Measurements from ENCODE around the gene MMEL1. TPM values are rescaled to one million over a fixed set of nuclear protein-coding genes. Genes with fewer than 3 reads are reported as not detected.
"Not testable (repeated sequence)": the region's sequence is repeated elsewhere in the genome, so short reads cannot be mapped to it uniquely, and the experiment has no call there.

The MMEL1 gene, protein sequence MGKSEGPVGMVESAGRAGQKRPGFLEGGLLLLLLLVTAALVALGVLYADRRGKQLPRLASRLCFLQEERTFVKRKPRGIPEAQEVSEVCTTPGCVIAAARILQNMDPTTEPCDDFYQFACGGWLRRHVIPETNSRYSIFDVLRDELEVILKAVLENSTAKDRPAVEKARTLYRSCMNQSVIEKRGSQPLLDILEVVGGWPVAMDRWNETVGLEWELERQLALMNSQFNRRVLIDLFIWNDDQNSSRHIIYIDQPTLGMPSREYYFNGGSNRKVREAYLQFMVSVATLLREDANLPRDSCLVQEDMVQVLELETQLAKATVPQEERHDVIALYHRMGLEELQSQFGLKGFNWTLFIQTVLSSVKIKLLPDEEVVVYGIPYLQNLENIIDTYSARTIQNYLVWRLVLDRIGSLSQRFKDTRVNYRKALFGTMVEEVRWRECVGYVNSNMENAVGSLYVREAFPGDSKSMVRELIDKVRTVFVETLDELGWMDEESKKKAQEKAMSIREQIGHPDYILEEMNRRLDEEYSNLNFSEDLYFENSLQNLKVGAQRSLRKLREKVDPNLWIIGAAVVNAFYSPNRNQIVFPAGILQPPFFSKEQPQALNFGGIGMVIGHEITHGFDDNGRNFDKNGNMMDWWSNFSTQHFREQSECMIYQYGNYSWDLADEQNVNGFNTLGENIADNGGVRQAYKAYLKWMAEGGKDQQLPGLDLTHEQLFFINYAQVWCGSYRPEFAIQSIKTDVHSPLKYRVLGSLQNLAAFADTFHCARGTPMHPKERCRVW
- total RNA-seq (2014; rRNA removed; shearing (Covaris generic)) = 2.8 TPM in 1 of 2 replicates, not detected in the other

DNA sequence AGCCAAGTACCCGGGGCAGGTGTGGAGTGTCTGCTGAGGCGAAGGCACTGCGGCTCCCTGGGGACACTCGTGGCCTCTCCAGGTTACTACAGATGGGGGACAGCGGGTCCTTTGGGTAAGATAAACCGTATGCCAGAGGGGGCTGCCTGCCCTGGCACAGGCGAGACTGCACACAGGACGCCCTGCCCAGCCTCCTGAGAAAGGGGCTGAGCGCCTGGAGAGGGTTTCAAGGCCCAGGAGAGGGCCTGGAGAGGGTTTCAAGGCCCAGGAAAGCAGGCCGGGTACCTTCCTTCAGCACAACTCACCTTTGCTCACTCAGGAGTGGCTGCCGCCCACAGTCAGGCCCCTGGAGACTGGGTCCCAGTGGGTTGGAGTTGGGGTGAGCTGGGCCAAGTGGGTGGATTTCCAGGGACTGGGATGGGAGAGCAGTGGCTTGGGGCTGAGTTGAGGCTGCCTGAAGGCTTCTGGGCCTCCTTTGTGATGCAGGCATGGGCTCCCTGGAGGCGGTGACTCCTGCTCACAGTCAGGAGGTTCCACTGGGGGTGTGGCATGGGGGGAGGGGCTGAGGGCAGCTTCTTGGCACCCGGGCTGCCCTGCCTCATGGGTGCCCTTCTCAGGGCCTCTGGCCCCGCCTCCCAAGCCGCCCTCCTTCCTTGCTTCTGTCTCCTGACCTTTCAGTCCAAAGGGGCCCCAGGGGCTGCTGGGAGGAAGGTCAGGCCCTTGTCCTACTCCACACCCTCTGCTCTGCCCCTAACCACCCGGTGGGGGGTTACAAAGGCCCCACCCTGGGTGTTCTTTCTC lies at the start of gene MMEL1:
Gene MMEL1 (minus strand): TSS at position 456 of the 801 bp plus-strand sequence. CDS start 3,532 bp downstream, outside the sequence.
- no peak for DNase-seq (ENCODE audit: low read depth)

DNA sequence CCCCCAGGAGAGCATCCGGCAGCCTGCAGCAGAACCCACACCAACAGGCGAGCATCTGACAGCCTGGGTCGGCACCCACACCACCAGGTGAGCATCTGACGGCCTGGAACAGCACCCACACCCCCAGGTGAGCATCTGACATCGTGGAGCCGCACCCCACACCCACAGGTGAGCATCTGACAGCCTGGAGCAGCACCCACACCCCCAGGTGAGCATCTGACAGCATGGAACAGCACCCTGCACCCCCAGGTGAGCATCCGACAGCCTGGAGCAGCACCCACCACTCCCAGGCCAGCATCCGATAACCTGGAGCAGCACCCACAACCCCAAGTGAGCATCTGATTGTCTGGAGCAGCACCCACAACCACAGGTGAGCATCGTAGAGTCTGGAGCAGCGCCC lies 43.9 kb upstream of the MMEL1 start:
- not testable (repeated sequence) for DNase-seq (ENCODE audit: low read depth)

DNA sequence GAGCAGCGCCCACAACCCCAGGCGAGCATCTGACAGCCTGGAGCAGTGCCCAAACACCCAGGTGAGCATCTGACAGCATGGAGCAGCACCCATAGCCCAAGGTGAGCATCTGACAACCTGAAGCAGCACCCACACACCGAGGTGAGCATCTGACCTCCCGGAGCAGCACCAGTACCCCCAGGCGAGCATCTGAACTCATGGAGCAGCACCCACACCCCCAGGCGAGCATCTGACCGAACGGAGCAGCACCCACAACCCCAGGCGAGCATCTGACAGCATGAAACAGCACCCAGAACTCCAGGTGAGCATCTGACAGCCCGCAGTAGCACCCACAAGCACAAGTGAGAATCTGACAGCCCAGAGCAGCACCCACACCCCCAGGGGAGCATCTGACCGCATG lies 38.8 kb upstream of the MMEL1 start:
- DNase-seq (ENCODE audit: low read depth) = not testable (repeated sequence)

DNA sequence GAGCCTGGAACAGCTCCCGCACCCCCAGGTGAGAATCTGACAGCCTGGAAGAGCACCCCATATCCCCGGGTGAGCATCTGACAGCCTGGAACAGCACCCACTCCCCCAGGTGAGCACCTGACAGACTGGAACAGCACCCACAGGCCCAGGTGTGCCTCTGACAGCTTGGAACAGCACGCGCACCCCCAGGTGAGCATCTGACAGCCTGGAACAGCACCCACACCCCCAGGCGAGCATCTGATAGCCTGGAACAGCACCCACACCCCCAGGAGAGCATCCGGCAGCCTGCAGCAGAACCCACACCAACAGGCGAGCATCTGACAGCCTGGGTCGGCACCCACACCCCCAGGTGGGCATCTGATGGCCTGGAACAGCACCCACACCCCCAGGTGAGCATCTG lies 27.0 kb upstream of the MMEL1 start:
- not testable (repeated sequence) for DNase-seq (ENCODE audit: low read depth)

DNA sequence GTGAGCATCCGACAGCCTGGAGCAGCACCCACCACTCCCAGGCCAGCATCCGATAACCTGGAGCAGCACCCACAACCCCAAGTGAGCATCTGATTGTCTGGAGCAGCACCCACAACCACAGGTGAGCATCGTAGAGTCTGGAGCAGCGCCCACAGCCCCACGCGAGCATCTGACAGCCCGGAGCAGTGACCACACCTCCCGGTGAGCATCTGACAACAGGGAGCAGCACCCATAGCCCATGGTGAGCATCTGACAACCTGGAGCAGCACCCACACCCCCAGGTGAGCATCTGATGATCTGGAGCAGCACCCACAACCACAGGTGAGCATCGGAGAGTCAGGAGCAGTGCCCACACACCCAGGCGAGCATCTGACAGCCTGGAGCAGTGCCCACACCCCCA lies 25.1 kb upstream of the MMEL1 start:
- not testable (repeated sequence) for DNase-seq (ENCODE audit: low read depth)

DNA sequence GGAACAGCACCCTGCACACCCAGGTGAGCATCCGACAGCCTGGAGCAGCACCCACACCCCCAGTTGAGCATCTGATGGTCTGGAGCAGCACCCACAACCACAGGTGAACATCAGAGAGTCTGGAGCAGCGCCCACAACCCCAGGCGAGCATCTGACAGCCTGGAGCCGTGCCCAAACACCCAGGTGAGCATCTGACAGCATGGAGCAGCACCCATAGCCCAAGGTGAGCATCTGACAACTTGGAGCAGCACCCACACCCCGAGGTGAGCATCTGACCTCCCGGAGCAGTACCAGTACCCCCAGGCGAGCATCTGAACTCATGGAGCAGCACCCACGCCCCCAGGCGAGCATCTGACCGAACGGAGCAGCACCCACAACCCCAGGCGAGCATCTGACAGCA lies 24.3 kb upstream of the MMEL1 start:
- DNase-seq (ENCODE audit: low read depth) = not testable (repeated sequence)

DNA sequence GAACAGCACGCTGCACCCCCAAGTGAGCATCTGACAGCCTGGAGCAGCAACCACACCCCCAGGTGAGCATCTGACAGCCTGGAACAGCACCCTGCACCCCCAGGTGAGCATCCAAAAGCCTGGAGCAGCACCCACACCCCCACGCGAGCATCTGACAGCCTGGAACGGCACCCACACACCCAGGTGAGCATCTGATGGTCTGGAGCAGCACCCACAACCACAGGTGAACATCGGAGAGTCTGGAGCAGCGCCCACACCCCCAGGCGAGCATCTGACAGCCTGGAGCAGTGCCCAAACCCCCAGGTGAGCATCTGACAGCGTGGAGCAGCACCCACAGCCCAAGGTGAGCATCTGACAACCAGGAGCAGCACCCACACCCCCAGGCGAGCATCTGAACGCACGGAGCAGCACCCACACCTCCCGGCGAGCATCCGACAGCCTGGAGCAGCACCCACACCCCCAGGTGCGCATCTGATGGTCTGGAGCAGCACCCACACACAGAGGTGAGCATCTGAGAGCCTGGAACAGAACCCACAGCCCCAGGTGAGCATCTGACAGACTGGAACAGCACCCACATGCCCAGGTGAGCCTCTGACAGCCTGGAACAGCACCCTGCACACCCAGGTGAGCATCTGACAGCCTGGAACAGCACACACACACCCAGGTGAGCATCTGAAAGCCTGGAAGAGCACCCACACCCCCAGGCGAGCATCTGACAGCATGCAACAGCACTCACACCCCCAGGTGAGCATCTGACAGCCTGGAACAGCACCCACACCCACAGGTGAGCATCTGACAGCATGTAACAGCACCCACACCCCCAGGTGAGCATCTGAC lies 23.0 kb upstream of the MMEL1 start:
- peak; percentile 11 for DNase-seq (ENCODE audit: low read depth)

DNA sequence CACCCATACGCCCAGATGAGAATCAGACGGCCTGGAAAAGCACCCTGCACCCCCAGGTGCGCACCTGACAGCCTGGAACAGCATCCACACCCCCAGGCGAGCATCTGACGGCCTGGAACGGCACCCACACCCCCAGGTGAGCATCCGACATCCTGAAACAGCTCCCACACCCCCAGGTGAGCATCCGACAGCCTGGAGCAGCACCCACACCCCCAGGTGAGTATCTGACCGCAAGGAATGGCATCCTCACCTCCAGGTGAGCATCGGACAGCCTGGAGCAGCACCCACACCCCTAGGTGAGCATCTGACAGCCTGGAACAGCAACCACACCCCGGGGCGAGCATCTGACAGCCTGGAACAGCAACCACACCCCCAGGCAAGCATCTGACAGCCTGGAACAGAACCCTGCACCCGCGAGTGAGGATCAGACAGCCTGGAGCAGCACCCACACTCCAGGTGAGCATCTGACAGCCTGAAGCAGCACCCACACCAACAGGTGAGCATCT lies 21.7 kb upstream of the MMEL1 start:
- DNase-seq (ENCODE audit: low read depth) = peak; percentile 17

DNA sequence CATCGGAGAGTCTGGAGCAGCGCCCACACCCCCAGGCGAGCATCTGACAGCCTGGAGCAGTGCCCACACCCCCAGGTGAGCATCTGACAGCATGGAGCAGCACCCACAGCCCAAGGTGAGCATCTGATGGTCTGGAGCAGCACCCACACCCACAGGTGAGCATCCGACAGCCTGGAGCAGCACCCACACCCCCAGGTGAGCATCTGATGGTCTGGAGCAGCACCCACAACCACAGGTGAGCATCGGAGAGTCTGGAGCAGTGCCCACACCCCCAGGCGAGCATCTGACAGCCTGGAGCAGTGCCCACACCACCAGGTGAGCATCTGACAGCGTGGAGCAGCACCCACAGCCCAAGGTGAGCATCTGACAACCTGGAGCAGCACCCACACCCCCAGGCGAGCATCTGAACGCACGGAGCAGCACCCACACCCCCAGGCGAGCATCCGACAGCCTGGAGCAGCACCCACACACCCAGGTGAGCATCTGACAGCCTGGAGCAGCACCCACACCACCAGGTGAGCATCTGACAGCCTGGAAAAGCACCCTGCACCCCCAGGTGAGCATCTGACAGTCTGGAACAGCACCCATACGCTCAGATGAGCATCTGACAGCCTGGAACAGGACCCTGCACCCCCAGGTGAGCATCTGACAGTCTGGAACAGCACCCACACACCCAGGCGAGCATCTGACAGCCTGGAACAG lies 21.1 kb upstream of the MMEL1 start:
- not testable (repeated sequence) for DNase-seq (ENCODE audit: low read depth)

DNA sequence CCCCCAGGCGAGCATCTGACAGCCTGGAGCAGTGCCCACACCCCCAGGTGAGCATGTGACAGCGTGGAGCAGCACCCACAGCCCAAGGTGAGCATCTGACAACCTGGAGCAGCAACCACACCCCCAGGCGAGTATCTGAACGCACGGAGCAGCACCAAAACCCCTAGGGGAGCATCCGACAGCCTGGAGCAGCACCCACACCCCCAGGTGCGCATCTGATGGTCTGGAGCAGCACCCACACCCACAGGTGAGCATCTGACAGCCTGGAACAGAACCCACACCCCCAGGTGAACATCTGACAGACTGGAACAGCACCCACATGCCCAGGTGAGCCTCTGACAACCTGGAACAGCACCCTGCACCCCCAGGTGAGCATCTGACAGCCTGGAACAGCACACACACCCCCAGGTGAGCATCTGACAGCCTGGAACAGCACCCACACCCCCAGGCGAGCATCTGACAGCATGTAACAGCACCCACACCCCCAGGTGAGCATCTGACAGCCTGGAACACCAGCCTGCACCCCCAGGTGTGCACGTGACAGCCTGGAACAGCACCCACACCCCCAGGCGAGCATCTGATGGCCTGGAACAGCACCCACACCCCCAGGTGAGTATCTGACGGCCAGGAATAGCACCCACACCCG lies 20.2 kb upstream of the MMEL1 start:
- not testable (repeated sequence) for DNase-seq (ENCODE audit: low read depth)

DNA sequence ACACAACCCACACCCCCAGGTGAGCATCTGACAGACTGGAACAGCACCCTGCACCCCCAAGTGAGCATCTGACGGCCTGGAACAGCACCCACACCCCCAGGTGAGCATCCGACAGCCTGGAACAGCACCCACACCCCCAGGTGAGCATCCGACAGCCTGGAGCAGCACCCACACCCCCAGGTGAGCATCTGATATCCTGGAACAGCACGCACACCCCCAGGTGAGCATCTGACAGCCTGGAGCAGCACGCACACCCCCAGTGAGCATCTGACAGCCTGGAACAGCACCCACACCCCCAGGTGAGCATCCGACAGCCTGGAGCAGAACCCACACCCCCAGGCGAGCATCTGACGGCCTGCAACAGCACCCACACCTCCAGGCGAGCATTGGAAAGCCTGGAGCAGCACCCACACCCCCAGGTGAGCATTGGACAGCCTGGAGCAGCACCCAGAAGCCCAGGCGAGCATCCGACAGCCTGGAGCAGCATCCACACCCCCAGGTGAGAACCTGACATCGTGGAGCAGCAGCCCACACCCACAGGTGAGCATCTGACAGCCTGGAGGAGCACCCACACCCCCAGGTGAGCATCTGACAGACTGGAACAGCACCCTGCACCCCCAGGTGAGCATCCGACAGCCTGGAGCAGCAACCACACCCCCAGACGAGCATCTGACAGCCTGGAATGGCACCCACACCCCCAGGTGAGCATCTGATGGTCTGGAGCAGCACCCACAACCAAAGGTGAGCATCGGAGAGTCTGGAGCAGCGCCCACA lies 19.5 kb upstream of the MMEL1 start:
- not testable (repeated sequence) for DNase-seq (ENCODE audit: low read depth)

DNA sequence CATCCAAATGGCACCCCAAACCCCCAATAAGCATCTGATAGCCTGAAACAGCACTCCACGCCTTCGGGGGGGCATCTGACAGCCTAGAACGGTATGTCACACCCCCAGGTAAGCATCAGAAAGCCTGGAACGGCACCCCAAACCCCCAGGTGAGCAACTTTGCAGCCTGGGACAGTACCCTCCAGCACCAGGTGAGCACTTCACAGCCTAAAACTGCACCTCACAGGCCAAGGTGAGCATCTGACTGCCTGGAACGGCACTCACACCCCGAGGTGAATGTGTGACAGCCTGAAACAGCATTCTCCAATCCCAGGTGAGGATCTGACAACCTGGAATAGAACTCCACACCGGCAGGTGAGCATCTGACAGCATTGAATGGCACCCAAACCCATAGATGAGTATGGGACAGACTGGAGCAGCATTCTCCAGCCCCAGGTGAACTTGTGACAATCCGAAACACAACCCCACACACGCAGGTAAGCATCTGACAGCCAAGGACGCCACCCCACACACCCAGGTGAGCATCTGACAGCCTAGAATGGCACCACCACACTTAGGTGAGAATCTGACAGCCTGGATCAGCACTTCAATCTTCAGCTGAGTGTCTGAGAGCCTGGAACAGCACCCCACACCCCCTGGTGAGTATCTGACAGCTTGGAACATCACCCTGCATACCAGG lies 18.3 kb upstream of the MMEL1 start:
- DNase-seq (ENCODE audit: low read depth) = no peak

DNA sequence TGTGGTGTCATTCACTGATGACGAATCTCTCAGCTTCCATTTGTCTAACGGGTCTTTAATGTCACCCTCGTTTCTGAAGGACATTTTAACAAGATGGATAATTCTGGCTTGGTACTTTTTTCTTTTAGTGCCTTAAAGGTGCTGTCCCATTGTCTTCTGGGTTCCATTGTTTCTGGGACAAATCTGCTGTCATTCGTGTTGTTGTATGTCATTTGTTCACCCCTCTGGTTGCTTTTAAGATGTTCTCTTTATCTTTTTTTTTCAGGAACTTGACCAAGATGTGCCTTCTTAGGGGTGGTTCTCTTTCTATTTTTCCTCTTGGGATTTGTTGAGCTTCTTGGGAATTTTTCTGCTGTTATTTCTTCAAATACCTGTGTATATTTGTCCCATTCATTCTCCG lies 14.0 kb upstream of the MMEL1 start:
- DNase-seq (ENCODE audit: low read depth) = no peak

DNA sequence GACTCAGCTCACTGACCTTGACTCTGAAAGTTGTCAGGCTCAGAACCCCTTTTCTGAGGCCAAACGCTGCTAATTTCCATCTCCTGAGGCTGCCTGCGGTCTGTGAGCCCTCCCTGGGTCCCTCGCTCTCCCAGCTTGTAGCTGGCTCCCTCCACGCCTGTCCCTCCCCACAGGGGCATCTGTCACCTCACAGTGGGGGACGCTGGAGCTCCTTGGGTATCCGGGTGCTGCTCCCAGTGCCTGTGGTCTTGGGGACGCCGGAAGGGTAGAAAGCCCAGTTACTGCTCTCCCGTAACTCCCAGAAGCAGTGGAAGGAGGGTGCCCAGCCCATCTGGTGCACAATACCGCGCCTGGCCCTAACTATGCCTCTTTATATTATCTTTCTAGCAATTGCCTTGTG lies 13.0 kb upstream of the MMEL1 start:
- DNase-seq (ENCODE audit: low read depth) = no peak

DNA sequence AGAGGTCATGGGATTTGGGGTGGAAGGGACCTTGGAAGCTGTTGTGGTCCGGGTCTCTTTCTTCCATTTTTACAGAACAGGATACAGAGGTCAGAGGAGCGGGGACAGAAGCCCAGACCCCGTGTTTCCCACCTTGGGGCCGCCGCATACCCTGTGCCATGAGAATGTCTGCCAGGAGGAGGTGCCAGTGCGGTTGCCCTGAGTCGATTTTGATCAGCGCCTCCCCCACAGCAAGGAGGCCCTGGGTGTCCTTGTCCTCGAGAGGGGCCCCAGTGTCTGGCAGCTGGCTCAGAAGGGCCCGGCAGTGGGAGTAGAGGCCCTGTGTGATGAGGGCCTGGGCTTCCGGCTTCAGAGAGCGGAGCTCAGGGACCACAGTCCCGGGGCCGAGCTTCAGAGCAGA lies 12.3 kb upstream of the MMEL1 start:
- no peak for DNase-seq (ENCODE audit: low read depth)

DNA sequence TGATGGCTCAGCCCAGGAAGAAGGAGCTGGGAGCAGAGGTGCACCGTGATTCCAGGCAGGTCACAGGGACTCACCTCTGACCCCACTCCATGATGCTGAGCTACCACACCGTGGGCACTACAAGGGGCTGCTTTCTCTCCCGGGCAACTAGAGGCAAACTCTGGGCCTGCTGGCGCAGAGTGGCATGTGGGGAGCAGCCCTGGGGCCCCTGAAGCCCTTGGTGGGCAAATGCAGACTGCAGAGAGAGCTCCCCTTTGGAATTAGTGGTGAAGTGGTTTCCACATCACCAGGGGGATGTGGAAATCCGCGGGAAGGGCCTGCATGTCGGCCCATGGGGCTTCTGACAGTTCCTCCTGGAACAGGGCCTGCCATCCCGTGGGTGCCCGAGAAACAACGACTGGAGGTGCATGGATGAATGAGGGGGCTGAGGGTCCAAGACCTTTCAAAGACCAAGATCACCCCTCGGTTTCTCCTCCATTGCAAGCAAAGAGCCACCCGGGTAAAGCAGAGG lies 11.8 kb upstream of the MMEL1 start:
- no peak for DNase-seq (ENCODE audit: low read depth)

DNA sequence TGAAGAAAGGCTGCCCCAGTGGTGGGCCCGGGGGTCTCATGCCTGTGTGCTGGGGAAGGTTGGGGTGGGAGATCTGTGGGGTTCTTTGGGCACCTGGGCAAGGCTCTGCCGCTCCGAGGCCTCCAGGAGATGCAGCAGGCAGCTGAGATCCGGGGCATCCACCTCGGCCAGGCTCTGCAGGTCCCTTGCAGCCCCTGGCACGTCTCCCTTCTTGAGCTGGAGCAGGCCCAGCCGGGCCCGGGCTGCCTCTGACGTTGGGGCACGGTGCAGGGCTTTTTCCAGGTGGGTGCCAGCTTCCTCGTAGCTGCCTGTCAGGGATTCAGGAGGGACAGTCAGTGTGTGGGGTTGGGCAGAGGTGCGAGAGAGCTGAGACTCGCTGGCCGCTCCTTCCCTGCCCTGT lies 11.4 kb upstream of the MMEL1 start:
- DNase-seq (ENCODE audit: low read depth) = no peak

DNA sequence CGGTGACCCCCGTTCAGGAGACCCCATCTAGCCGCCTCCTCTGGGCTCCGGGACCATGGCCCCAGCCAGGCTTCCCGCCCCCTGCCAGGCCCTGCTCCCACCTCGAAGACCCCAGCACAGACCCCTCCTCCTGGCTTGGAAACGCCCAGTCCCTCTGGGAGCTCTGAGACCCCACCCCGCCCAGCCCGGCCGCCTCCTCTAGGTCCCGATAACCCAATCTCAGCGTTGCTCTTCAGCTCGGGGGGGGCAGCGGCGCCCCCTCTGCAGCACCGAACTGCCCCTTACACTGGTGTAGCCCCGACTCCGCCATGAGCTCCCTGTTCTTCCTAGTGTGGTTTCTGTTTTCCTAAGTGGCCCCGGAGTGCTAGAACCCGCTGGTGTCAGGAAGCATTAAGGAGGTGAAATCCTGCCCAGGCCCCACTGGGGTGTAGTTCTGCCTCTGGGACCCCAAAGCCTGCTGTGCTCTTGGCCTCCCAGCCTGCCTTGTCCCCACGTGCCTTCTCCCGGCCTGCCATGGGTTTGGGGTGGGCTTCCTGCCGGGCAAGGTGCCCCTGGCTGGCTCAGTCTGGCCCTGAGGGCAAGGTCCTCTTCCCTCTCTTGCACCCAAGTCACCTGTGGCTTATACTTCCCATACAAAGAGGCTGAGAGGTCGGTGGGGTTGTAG lies 10.7 kb upstream of the MMEL1 start:
- no peak for DNase-seq (ENCODE audit: low read depth)

Data from RPMI7951 (cell line).